Suprapubic skin (tissue), 4 donors: Measurements from ENCODE around the gene TNFRSF8.

ENCODE experiments used
- CTCF ChIP-seq, 2 donors: fragments of 200-600 bp in 1 of 2; fragments of 450-650 bp in 1 of 2; sonication (generic) in 1 of 2; IDR thresholded peaks; one replicate each; pipeline ENCODE4 v1.5.1; 2016 to 2019; ENCODE audit warnings: antibody characterized with exemption in 2 of 2, mild to moderate bottlenecking in 1 of 2, moderate library complexity in 1 of 2
- POLR2A ChIP-seq, 2 donors: fragments of 450-650 bp; IDR thresholded peaks; one replicate each; pipeline ENCODE4 v1.6.1; 2017; ENCODE audit warnings: antibody characterized with exemption in 2 of 2, mild to moderate bottlenecking in 2 of 2, moderate library complexity in 2 of 2
- POLR2AphosphoS5 ChIP-seq, 3 donors: sonication (generic); formaldehyde crosslinking; IDR thresholded peaks; one replicate each; pipeline ENCODE4 v1.6.1; 2017; ENCODE audit warnings: antibody characterized with exemption in 3 of 3

DNA sequence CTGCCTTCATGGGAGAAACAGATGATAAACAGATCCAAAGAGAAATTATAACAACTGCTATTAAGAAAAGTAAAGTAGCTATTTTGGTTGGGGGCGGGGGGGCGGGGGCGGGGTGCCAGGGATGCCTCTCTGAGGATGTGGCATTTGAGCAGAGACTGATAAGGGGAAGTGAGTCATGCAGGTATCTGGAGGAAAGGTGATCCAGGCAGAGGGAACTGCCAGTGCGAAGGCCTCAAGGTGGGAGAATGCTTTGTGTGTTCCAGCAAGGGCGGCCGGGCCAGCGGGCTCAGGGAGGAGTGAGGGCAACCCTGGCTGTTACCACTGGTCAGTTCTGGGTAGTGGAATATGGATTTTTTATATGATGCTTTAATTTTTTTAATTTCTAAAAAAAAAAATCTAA, 96.7 kb downstream of the TNFRSF8 start:
- TF ChIP-seq CTCF (IDR thresholded peaks at IDR 0.05) (no peak), POLR2A (IDR thresholded peaks at IDR 0.05) (no peak), POLR2AphosphoS5 (IDR thresholded peaks at IDR 0.05) (no peak)
